T-cell (primary cell): Measurements from ENCODE around the gene KLF17. TPM values are rescaled to one million over a fixed set of nuclear protein-coding genes. Genes with fewer than 3 reads are reported as not detected.

Experiments
- ATAC-seq, 4 experiments: fragments of 200-7000 bp in 3 of 4; fragments of 150-1000 bp in 1 of 4; cut with Tn5 transposase; replicated peaks in 1 of 4; 1 replicate in 3 of 4; 2 replicates in 1 of 4; pipeline ENCODE4 v1.10.0; 2021; ENCODE audit warnings: moderate library complexity in 3 of 4, mild to moderate bottlenecking in 2 of 4, moderate number of reproducible peaks in 1 of 4
- CTCF ChIA-PET, 2 donors: fragments of 300-600 bp; sonication (Branson Sonifier 250); formaldehyde crosslinking; loops; one replicate each; lab custom pipeline; 2022; ENCODE audit warnings: antibody characterized with exemption in 2 of 2; lab: Charles Lee
- POLR2A ChIA-PET, 2 donors: fragments of 300-600 bp; sonication (Branson Sonifier 250); formaldehyde crosslinking; loops; one replicate each; lab custom pipeline; 2022; ENCODE audit warnings: antibody characterized with exemption in 2 of 2; lab: Charles Lee
- DNase-seq, 35 experiments: peaks; one replicate each; pipeline versions ENCODE4 v3.0.0 to v3.0.0-alpha.2; 2013 to 2023
- H3K27ac ChIP-seq: one replicate; pipeline ENCODE4 v1.5.1; 2013; ENCODE audit warnings: low read length
- H3K27me3 ChIP-seq, 2 experiments: replicated peaks in 1 of 2; 1 replicate in 1 of 2; 2 replicates in 1 of 2; pipeline versions ENCODE4 v1.6.1 to v1.7.0; 2013; ENCODE audit warnings: low read length in 1 of 2, mixed read lengths in 1 of 2; ENCODE audit not compliant: control insufficient read depth in 2 of 2, insufficient read depth in 2 of 2; ENCODE audit errors: extremely low read depth in 1 of 2
- H3K36me3 ChIP-seq, 2 donors: 1 replicate in 1 of 2; 2 replicates in 1 of 2; pipeline versions ENCODE4 v1.6.1 to v1.7.0; 2013; ENCODE audit warnings: low read length in 1 of 2; ENCODE audit not compliant: control insufficient read depth in 2 of 2, insufficient read depth in 1 of 2; ENCODE audit errors: extremely low read depth in 1 of 2
- H3K4me1 ChIP-seq, 2 experiments: 1 replicate in 1 of 2; 2 replicates in 1 of 2; pipeline versions ENCODE4 v1.6.1 to v1.7.0; 2013; ENCODE audit warnings: low read length in 2 of 2, mixed read lengths in 1 of 2; ENCODE audit not compliant: insufficient read depth in 2 of 2, control insufficient read depth in 1 of 2; ENCODE audit errors: extremely low read depth in 1 of 2
- H3K4me3 ChIP-seq, 2 donors: 1 replicate in 1 of 2; 2 replicates in 1 of 2; pipeline versions ENCODE4 v1.5.1 to v1.7.0; 2013; ENCODE audit warnings: mild to moderate bottlenecking in 2 of 2, low read length in 1 of 2, moderate library complexity in 1 of 2; ENCODE audit not compliant: control insufficient read depth in 1 of 2; ENCODE audit errors: extremely low read depth in 1 of 2
- H3K9me3 ChIP-seq: 2 replicates; pipeline ENCODE4 v1.7.0; 2013
- H3K27ac Mint-ChIP-seq, 2 donors: one replicate each; pipeline ENCODE4 v1.8.0; 2020 to 2021; ENCODE audit warnings: mild to moderate bottlenecking in 2 of 2, mixed read lengths in 2 of 2
- H3K27me3 Mint-ChIP-seq, 2 donors: one replicate each; pipeline ENCODE4 v1.8.0; 2021 to 2022; ENCODE audit warnings: mixed read lengths in 2 of 2
- H3K36me3 Mint-ChIP-seq: one replicate; pipeline ENCODE4 v1.8.0; 2021; ENCODE audit warnings: mixed read lengths
- H3K4me1 Mint-ChIP-seq, 3 donors: one replicate each; pipeline ENCODE4 v1.8.0; 2020 to 2022; ENCODE audit warnings: mixed read lengths in 3 of 3, mild to moderate bottlenecking in 1 of 3
- H3K4me3 Mint-ChIP-seq, 3 donors: one replicate each; pipeline ENCODE4 v1.8.0; 2020 to 2022; ENCODE audit warnings: mild to moderate bottlenecking in 3 of 3, mixed read lengths in 3 of 3, moderate library complexity in 3 of 3
- H3K9me3 Mint-ChIP-seq, 3 donors: one replicate each; pipeline ENCODE4 v1.8.0; 2020 to 2022; ENCODE audit warnings: mixed read lengths in 3 of 3
- WGBS: methylation state at CpG from one replicate; pipeline ENCODE4 v1.1.5; 2013; ENCODE audit warnings: missing lambda C conversion rate; ENCODE audit not compliant: insufficient coverage; 5-methylcytosine and 5-hydroxymethylcytosine counted together
- total RNA-seq, 35 experiments: library from RNA in 6 of 35; stranded (reverse) in 6 of 35; fragments of 120-200 nt in 1 of 35; gene quantifications; one replicate each; pipeline versions ENCODE4 v1.2.1 to v1.2.4 and lab custom pipeline; 2013 to 2026

The KLF17 gene
- total RNA-seq (not detected), total RNA-seq (lab: John Stamatoyannopoulos, UW) (0 to 0.15 (median 0) reads per million in 29 experiments)
- total RNA-seq (2013): not detected

GRCh38 chr1:44118682-44119081 is at the start of gene KLF17:
TSS of gene KLF17 (plus strand) at chr1:44118821. CDS start at chr1:44118908, 87 bp downstream.
- H3K27me3 ChIP-seq: peaks cover 0 to 2% of the 10 kb centered on the region in 2 experiments
- no peaks in the 10 kb centered on the region for H3K4me1 Mint-ChIP-seq
- H3K9me3 ChIP-seq: no peaks in the 10 kb centered on the region
- DNase-seq (no peak), ATAC-seq (no peak)
- peaks cover 13 to 25% of the 10 kb centered on the region in 2 donors for H3K27me3 Mint-ChIP-seq
- 94% methylated on average over 25 of the region's 25 CpGs for WGBS
- CTCF ChIA-PET: interaction anchor here in 1 of 2 donors (0.7 kb wide), 1 partner anchor 1734 kb away, joined by 4 read pairs; no protein-coding TSS in a partner anchor
- H3K9me3 Mint-ChIP-seq: no peaks in the 10 kb centered on the region
- H3K27ac ChIP-seq: no peak within 1 kb of the TSS
- no peak within 1 kb of the TSS for H3K27ac Mint-ChIP-seq
- POLR2A ChIA-PET: no interaction called here
- H3K36me3 Mint-ChIP-seq: no peaks in the 10 kb centered on the region
- no peak within 1 kb of the TSS for H3K4me3 Mint-ChIP-seq
- no peaks in the 10 kb centered on the region for H3K4me1 ChIP-seq
- H3K36me3 ChIP-seq: no peaks in the 10 kb centered on the region
- no peak within 1 kb of the TSS for H3K4me3 ChIP-seq

- 18% methylated on average over 3 of the region's 3 CpGs for WGBS
- Mint-ChIP-seq H3K4me3 (no peak overlapping the region), H3K4me1 (peaks cover 0 to 6% (median 0%) of the 10 kb centered on the region in 3 donors), H3K27ac (no peak overlapping the region), H3K9me3 (no peaks in the 10 kb centered on the region), H3K27me3 (peaks cover 19 to 32% of the 10 kb centered on the region in 2 donors), H3K36me3 (no peaks in the 10 kb centered on the region)
- no peaks in the 10 kb centered on the region for H3K9me3 ChIP-seq
- no peaks in the 10 kb centered on the region for H3K36me3 ChIP-seq
- H3K4me1 ChIP-seq: no peaks in the 10 kb centered on the region
- ChIA-PET CTCF (interaction anchor here in 1 of 2 donors (0.7 to 0.8 kb wide), 2 partner anchors 23 to 24 kb away, joined by 3 read pairs; no protein-coding TSS in a partner anchor), POLR2A (no interaction called here)
- DNase-seq (no peak), ATAC-seq (no peak)
- peaks cover 0 to 28% of the 10 kb centered on the region in 2 experiments for H3K27me3 ChIP-seq
- H3K27ac ChIP-seq: no peak overlapping the region
- H3K4me3 ChIP-seq: no peak overlapping the region
These were observed 47.2 kb upstream of the KLF17 start for GRCh38 chr1:44071461-44071860.

GRCh38 chr1:44072204-44072603 is 46.4 kb upstream of the KLF17 start:
- ATAC-seq: no peak
- H3K27ac Mint-ChIP-seq: no peak overlapping the region
- Histone ChIP-seq H3K4me1 (no peaks in the 10 kb centered on the region), H3K4me3 (no peak overlapping the region), H3K27ac (no peak overlapping the region), H3K27me3 (peaks cover 0 to 28% of the 10 kb centered on the region in 2 experiments), H3K36me3 (no peaks in the 10 kb centered on the region), H3K9me3 (no peaks in the 10 kb centered on the region)
- DNase-seq: no peak
- ChIA-PET POLR2A (no interaction called here), CTCF (interaction anchor here in 1 of 2 donors (0.8 kb wide), 1 partner anchor 25 kb away, joined by 3 read pairs; no protein-coding TSS in a partner anchor)
- H3K4me3 Mint-ChIP-seq: no peak overlapping the region
- peaks cover 19 to 32% of the 10 kb centered on the region in 2 donors for H3K27me3 Mint-ChIP-seq
- peaks cover 0 to 6% (median 0%) of the 10 kb centered on the region in 3 donors for H3K4me1 Mint-ChIP-seq
- no peaks in the 10 kb centered on the region for H3K36me3 Mint-ChIP-seq
- no peaks in the 10 kb centered on the region for H3K9me3 Mint-ChIP-seq

GRCh38 chr1:44072821-44073220 is 45.8 kb upstream of the KLF17 start:
- ATAC-seq: no peak
- POLR2A ChIA-PET: no interaction called here
- Mint-ChIP-seq H3K27ac (no peak overlapping the region), H3K4me1 (peaks cover 0 to 2% (median 0%) of the 10 kb centered on the region in 3 donors), H3K4me3 (no peak overlapping the region), H3K9me3 (no peaks in the 10 kb centered on the region), H3K27me3 (peaks cover 19 to 28% of the 10 kb centered on the region in 2 donors), H3K36me3 (no peaks in the 10 kb centered on the region)
- H3K27me3 ChIP-seq: peaks cover 0 to 24% of the 10 kb centered on the region in 2 experiments
- H3K9me3 ChIP-seq: no peaks in the 10 kb centered on the region
- WGBS: 100% methylated on average over 1 of the region's 2 CpGs
- no peak overlapping the region for H3K27ac ChIP-seq
- H3K4me3 ChIP-seq: no peak overlapping the region
- no peaks in the 10 kb centered on the region for H3K4me1 ChIP-seq
- CTCF ChIA-PET: interaction anchor here in 1 of 2 donors (0.7 kb wide), 1 partner anchor 267 kb away, joined by 3 read pairs; no protein-coding TSS in a partner anchor
- H3K36me3 ChIP-seq: no peaks in the 10 kb centered on the region
- no peak for DNase-seq

GRCh38 chr1:44073528-44073927 is 45.1 kb upstream of the KLF17 start:
- Mint-ChIP-seq H3K27me3 (peaks cover 19 to 28% of the 10 kb centered on the region in 2 donors), H3K9me3 (no peaks in the 10 kb centered on the region), H3K4me1 (no peaks in the 10 kb centered on the region), H3K27ac (no peak overlapping the region), H3K4me3 (no peak overlapping the region), H3K36me3 (no peaks in the 10 kb centered on the region)
- Histone ChIP-seq H3K9me3 (no peaks in the 10 kb centered on the region), H3K4me3 (no peak overlapping the region), H3K27ac (no peak overlapping the region), H3K36me3 (no peaks in the 10 kb centered on the region), H3K4me1 (no peaks in the 10 kb centered on the region), H3K27me3 (peaks cover 0 to 21% of the 10 kb centered on the region in 2 experiments)
- ATAC-seq: no peak
- CTCF ChIA-PET: interaction anchor here in 1 of 2 donors (0.7 kb wide), 1 partner anchor 267 kb away, joined by 3 read pairs; no protein-coding TSS in a partner anchor
- DNase-seq: peak in 1 of 35 experiments; percentile 4
- POLR2A ChIA-PET: no interaction called here
- WGBS: no CpG with 5 or more reads among the region's 2 CpGs

GRCh38 chr1:44074415-44074814 is 44.2 kb upstream of the KLF17 start:
- Histone ChIP-seq H3K36me3 (no peaks in the 10 kb centered on the region), H3K4me3 (no peak overlapping the region), H3K27ac (no peak overlapping the region), H3K9me3 (no peaks in the 10 kb centered on the region), H3K4me1 (no peaks in the 10 kb centered on the region), H3K27me3 (peaks cover 0 to 16% of the 10 kb centered on the region in 2 experiments)
- Mint-ChIP-seq H3K27me3 (peaks cover 15 to 25% of the 10 kb centered on the region in 2 donors), H3K36me3 (no peaks in the 10 kb centered on the region), H3K4me3 (no peak overlapping the region), H3K9me3 (no peaks in the 10 kb centered on the region), H3K4me1 (no peaks in the 10 kb centered on the region), H3K27ac (no peak overlapping the region)
- no CpG with 5 or more reads among the region's 3 CpGs for WGBS
- CTCF ChIA-PET: no interaction called here
- no peak for DNase-seq
- POLR2A ChIA-PET: interaction anchor here in 1 of 2 donors (0.6 kb wide), 1 partner anchor 32 kb away, joined by 3 read pairs; no protein-coding TSS in a partner anchor
- ATAC-seq: no peak
